Activated CD8-positive, alpha-beta memory T cell treated with anti-CD3 and anti-CD28 coated beads, Interleukin-2, amount 50 U/mL, for 48 hours (primary cell): Measurements from ENCODE around the gene HAND1.

Experiments used
- DNase-seq: peaks from one replicate; pipeline ENCODE4 v3.0.0-alpha.2; 2020

HAND1 gene

DNA sequence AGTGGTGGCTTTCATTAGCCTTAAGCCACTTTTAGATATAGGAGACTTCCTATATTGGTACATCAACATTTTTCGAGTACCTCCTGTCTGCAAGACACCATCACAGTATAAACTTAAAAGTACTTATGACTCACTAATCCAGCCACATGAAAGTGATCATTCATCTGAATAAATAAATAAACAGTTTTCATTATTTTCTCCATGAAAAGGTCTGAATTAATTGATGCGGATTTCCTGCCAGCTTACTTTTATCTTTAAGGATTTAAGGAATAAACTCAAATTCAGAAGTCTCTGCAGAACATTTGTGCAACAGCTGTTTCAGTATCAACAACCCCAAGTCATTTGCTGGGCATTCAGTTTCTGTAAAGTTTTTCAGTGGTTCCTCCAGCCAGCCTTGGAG is 28.2 kb downstream of the HAND1 start:
- DNase-seq: no peak

DNA sequence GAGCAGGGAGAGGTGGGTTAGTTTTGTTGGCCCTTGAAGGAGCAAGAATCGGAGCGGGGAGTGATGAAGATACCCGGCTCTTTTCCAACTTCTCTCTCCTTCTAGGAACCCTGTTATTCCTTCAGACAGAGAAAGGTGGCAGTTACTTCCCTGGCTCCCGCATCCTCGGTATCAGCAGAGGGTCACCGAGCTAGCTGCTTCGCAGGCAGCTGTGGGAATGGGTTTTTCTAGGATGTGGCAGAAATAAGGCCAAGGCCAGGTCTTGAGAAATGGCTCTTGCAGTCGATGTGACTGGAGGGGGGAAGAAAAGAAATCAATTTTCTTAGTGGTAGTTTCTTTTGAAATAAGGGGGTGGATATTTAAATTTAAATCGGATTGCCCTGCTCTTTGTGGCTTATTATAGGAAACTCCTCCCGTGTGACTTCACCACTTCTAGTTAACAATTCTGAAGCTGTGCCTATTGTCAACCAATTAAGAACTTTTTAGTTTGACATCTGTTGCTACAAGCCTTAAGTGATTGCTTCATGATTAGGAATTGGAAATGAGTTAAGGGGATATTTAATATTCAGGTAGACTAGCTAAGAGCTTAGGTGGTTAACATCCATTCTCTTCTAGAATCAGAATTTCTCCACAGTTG is 30.8 kb downstream of the HAND1 start:
- no peak for DNase-seq

DNA sequence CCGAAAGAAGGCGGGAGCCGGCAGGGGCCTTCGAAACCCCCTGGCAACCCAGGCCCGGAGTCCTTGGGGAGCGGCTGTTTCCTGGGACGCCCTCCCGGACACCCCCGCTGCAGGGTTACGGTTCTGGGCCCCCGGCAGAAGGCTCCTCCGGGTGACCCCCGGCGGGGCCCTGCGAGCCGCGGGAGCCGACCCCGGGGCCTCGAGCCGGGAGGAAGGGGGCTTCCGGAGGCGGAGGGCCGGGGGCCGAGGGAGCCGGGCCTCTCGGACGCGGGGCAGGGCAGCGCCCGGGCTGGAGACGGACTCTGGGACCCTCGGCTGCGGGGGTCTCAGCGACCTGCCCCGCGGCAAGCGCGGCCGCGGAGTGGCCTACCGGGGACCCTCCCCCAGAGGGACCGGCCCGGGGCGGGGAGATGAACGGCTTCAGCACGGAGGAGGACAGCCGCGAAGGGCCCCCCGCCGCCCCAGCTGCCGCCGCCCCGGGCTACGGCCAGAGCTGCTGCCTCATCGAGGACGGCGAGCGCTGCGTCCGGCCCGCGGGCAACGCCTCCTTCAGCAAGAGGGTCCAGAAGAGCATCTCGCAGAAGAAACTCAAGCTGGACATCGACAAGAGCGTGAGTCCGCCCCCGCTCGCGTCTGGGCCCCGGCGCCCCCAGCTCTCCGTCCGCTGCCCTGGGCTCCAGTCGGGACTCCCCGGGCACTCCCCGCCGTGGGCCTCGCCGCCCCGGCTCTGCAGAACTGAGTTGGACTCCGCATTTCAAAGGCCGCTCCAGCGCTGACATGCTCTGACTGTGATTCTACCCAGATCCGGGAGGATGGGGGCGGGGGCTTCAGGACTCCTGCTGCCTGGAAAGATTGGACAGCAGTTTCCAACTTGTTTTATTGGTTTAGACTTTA is 31.6 kb downstream of the HAND1 start:
- DNase-seq: peak; percentile 76

GRCh38 chr5:154445422-154446194 is 32.4 kb downstream of the HAND1 start, which contains the start of gene SAP30L:
Gene SAP30L (plus strand): TSS chr5:154445997. CDS start chr5:154446605, 608 bp downstream.
- DNase-seq: peak; percentile 95

GRCh38 chr5:154444556-154445421 is 33.2 kb downstream of the HAND1 start:
- DNase-seq: peak; percentile 63

DNA sequence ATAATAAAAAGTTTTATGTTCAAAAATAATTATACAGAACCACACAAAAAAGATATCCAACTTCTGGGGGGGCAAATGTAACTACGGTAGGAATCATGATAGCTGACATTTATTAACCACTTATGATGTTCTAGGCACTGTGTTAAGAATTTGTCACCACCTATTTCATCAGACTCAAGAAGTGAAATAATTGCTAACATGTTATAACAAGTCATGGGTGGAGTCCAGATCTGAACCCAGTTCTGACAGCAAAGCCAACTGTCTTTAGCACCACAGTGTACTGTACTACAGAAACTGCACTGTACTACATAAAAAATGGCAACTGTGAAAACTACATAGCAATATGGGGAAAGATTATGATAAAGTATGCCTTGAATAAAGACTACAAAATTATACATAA is 35.2 kb downstream of the HAND1 start:
- no peak for DNase-seq

DNA sequence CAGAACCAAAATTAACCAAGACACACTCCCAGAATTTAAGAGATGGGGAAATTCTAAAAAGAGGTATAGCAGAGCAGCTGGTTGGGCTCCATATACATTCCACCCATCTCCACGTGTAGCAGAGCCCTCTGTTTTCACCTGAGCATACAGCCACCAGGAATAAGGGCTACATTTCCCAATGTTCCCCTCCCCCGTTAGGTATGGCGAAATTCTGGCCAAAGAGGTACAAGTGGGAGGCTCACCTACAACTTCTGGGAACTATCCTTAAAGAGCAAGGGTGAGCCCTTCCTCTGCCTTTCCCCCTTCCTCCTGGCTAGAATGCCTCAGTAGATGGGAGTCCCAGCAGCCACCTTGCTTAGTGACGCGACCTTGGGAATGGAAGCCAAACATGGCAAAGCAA is 37.5 kb downstream of the HAND1 start:
- no peak for DNase-seq

DNA sequence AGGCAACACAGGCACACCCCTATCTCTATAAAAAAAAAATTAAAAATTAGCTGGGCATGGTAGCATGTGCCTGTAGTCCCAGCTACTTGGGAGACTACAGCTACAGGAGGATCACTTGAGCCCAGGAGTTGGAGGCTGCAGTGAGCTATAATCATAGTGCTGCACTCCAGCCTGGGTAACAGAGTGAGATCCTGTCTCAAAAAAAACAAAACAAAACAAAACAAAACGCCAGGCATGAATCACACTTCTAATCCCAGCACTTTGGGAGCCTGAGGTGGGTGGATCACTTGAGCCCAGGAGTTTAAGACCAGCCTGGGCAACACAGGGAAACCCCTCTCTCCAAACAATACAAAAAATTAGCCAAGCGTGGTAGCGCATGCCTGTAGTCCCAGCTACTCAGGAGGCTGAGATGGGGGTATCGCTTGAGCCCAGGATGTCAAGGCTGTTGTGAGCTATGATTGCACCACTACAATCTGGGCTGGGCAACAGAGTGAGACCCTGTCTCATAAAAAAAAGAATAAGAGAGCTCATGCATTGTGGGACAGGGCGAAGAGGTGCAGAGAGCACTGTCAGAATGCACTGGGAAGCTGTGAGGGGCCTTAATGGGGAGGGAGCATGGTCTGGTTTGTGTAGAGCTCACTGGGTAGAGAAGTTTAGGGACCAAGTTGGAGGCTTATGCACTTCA is 40.6 kb downstream of the HAND1 start:
- no peak for DNase-seq

- no peak for DNase-seq
These were observed 42.8 kb downstream of the HAND1 start for GRCh38 chr5:154435226-154435625.

- DNase-seq: no peak
These were observed 46.9 kb downstream of the HAND1 start for GRCh38 chr5:154430961-154431630.

GRCh38 chr5:154430466-154430865 is 47.6 kb downstream of the HAND1 start:
- DNase-seq: no peak

- no peak for DNase-seq
These were observed 48.7 kb downstream of the HAND1 start for GRCh38 chr5:154429341-154429740.

- no peak for DNase-seq
These were observed 49.8 kb downstream of the HAND1 start for GRCh38 chr5:154428208-154428607.
